ENCODE data around the gene KDM6B.

Gene KDM6B

DNA sequence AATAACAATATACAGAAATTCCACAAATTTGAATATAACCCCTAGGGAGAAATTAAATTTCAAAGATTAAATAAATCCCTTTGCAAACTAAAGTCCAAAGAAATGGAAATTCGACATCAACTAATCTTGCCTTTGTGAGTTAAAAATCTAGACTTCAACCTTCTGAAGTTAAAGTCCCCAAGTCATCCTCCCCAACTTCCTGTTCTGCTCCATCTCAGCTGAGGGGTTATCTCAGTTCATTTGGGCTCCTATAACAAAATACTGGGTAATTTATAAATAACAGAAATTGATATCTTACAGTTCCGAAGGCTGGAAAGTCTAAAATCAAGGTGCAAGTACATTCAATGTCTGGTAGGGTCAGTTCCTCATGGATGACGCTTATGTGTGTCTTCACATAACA, 22.8 kb upstream of the KDM6B start:
- TF ChIP-seq GATA1 (IDR thresholded peaks at IDR 0.05; ENCODE audit: low read depth, low read length) (no peak), POLR2A (IDR thresholded peaks at IDR 0.05; ENCODE audit: low read length) (no peak)
- no peak for DNase-seq

DNA sequence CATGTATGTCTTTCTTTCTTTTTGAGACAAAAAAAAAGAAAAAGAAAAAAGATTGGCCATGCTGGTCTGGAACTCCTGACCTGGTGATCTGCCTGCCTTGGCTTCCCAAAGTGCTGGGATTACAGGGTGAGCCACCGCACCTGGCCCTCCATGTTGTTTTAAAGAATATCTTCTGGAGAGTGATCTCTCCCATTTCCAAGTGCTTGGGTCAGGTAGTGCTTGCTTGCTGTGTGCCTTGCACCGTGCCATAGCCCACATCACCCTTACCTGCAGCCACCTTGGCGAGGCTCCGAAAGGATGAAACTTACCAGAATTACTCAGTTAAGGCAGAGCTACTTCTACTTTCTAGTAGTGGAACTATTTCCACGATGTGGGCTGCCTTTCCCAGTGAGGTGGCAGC, 19.0 kb upstream of the KDM6B start:
- TF ChIP-seq POLR2A (IDR thresholded peaks at IDR 0.05; ENCODE audit: low read length): no peak
- no peak for DNase-seq

DNA sequence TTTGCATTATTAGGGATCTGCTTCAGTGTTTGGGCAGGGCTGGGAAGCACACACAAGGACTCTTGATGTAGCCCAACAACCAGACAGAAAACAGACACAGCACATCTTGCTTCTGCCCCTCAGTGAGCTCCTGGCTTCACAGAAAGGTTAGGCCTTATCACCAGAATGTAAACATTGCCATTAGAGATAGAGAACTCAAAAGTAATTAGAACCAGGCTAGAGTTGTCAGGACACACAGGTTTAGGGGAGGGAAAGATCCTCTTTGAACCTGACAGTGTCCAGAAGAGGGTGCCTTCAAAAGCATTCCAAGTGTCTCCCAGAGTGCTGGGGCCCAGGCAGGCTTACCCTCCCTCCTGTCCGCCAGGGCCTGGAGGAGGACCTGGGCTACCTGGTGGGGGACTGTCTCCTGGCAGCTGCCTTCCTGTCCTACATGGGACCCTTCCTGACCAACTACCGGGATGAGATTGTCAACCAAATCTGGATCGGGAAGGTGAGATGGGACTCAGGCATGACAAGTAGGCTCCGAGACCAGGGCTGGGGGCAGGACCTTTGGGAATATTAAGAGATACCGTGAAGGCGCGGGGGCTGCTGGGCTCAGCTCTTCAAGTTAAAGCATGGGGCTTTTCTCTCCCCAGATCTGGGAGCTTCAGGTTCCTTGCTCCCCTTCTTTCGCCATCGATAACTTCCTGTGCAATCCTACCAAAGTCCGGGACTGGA, 16.9 kb upstream of the KDM6B start:
- no peak for DNase-seq
- TF ChIP-seq GATA1 (IDR thresholded peaks at IDR 0.05; ENCODE audit: low read depth, low read length) (no peak), POLR2A (IDR thresholded peaks at IDR 0.05; ENCODE audit: low read length) (no peak)

DNA sequence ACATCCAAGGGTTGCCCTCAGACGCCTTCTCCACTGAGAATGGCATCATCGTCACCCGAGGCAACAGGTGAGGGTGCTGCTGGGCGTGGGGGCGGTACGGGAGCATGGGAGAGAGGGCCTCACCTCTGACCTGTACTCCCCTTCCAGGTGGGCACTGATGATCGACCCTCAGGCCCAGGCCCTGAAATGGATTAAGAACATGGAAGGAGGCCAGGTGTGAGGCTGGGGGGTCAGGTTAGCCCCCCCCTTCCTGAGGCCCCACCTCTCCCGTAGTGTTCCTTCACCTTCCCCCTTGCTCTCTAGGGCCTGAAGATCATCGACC, 16.4 kb upstream of the KDM6B start:
- DNase-seq: no peak
- TF ChIP-seq POLR2A (IDR thresholded peaks at IDR 0.05; ENCODE audit: low read length) (no peak), GATA1 (IDR thresholded peaks at IDR 0.05; ENCODE audit: low read depth, low read length) (no peak)

DNA sequence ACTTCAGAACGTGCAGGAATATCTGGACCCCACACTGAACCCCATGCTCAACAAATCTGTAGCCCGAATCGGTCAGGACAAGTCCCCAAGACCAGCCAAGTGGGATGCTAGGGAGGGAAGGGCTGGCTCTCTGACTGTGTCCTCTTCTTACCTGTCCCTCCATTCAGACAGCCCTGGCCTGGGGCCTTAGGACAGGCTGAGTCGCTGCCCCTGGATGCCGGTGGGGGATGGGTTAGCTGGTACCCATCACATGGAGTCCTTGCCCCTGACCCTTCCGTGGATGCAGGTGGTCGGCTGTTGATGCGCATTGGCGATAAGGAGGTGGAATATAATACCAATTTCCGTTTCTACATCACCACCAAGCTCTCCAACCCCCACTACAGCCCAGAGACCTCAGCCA, 16.0 kb upstream of the KDM6B start:
- DNase-seq: no peak
- TF ChIP-seq POLR2A (IDR thresholded peaks at IDR 0.05; ENCODE audit: low read length) (no peak), GATA1 (IDR thresholded peaks at IDR 0.05; ENCODE audit: low read depth, low read length) (no peak)

DNA sequence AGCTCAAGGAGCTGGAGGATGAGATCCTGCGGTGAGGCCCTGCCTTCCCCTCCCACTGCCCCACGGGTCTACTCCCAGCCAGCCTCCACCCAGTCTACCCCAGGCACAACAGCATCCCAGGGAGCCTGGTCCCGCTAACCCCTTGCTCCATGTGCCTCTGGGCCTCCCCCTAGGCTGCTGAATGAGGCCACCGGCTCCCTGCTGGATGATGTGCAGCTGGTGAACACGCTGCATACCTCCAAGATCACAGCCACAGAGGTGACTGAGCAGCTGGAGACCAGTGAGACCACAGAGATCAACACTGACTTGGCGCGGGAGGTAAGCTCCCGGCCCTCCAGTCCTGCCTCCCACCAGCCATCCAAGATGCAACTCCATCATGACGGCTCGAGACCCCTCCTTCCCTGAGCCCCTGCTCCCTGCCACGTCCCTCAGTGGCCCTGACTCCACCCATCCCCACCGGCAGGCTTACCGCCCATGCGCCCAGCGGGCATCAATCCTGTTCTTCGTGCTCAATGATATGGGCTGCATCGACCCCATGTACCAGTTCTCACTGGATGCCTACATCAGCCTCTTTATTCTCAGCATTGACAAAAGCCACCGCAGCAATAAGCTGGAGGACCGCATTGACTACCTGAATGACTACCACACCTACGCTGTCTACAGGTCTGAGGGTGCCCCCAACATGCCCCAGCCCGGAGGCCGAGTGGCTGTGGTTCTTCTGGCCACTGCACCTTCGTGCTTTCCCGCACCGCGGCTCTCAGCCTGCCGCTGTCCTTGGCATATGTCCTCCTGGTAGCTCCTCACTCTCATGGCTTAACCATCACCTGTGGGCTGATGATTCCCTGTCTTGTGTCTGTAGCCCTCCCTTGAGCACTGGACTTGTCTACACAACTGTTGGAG, 15.0 kb upstream of the KDM6B start:
- TF ChIP-seq GATA1 (IDR thresholded peaks at IDR 0.05; ENCODE audit: low read depth, low read length) (no peak), POLR2A (IDR thresholded peaks at IDR 0.05; ENCODE audit: low read length) (no peak)
- no peak for DNase-seq

DNA sequence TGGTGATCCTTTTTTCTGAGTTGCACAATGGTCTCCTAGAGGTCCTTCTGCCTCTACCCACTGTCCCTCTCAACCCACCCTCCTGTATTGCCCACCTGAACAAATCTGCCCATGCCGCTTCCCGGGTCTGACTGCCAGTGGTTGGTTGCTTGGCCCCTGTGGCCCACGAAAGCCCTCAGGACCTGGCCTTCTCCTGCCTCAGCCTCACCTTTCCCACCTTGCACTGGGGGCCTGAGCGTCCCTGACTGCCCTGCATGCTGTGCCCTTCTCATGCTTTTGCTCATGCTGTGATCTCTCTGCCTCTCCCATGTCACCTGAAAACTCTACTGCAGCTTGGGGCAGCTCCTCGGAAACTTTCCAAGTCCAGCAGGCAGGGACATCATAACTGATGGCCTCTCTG, 13.8 kb upstream of the KDM6B start:
- TF ChIP-seq GATA1 (IDR thresholded peaks at IDR 0.05; ENCODE audit: low read depth, low read length) (no peak), POLR2A (IDR thresholded peaks at IDR 0.05; ENCODE audit: low read length) (no peak)
- no peak for DNase-seq

DNA sequence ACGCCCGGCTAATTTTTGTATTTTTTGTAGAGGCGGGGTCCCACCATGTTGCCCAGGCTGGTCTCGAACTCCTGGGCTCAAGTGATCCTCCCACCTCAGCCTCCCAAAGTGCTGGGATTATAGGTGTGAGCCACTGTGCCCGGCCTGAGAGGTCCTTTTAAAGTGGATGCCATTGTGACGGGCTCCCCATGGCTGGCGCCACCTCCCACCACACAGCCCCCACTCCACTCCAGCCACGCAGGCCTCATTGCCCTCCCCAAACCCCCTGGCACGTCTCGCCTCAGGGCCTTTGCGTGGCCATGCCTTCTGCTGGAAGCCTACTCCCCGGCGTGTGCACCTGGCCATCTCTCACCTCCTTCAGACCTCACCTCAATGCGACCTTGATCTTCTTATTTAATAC, 11.9 kb upstream of the KDM6B start:
- DNase-seq: no peak
- TF ChIP-seq GATA1 (IDR thresholded peaks at IDR 0.05; ENCODE audit: low read depth, low read length) (no peak), POLR2A (IDR thresholded peaks at IDR 0.05; ENCODE audit: low read length) (no peak)

DNA sequence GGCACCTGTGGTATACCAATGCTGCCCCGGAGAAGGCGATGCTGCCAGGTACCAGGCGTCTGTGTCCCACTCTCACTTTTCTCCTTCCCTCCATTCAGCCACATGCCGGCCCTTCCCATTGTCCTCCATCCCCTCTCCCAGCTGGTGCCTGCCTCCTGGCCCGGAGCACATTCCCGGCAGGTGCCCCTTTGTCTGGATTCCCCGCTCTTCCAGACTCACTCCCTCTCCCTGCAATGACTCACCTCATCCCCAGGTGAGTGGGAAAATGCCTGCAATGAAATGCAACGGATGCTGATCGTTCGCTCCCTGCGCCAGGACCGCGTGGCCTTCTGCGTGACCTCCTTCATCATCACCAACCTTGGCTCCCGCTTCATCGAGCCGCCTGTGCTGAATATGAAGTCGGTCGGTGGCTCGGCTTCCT, 10.4 kb upstream of the KDM6B start:
- DNase-seq: no peak
- TF ChIP-seq GATA1 (IDR thresholded peaks at IDR 0.05; ENCODE audit: low read depth, low read length): no peak
- TF ChIP-seq POLR2A (IDR thresholded peaks at IDR 0.05; ENCODE audit: low read length): no peak

DNA sequence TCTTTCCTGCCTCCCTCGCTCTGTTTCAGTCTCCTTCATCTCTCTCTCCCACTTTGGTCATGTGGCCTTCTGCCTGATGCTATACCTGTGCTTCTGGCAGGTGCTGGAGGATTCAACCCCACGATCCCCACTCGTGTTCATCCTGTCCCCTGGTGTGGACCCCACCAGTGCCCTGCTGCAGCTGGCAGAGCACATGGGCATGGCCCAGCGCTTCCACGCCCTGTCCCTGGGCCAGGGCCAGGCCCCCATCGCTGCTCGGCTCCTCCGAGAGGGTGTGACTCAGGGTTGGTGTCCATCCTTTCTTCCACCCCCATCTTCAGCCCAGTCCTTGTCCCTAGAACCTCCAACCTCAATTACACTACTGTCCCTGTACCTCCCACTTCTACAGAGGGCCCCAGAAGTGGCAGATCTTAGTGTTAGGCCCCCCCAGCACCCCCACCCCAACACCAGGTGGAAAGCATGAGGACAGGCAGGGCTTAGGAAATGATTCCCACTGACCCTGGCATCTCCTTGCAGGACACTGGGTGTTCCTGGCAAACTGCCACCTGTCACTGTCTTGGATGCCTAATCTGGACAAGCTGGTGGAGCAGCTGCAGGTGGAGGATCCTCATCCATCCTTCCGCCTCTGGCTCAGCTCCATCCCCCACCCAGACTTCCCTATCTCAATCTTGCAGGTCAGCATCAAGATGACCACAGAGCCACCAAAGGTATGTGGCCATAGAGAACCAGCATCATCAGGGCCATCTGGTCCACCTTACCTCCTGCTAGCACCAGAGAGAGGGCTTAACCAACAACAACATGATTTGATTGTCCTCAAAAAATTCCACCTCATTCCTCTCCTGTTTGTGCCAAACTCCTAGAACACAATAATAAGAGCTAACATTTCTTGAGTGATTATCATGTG, 9.7 kb upstream of the KDM6B start:
- no peak for TF ChIP-seq GATA1 (IDR thresholded peaks at IDR 0.05; ENCODE audit: low read depth, low read length)
- no peak for TF ChIP-seq POLR2A (IDR thresholded peaks at IDR 0.05; ENCODE audit: low read length)
- DNase-seq: no peak

DNA sequence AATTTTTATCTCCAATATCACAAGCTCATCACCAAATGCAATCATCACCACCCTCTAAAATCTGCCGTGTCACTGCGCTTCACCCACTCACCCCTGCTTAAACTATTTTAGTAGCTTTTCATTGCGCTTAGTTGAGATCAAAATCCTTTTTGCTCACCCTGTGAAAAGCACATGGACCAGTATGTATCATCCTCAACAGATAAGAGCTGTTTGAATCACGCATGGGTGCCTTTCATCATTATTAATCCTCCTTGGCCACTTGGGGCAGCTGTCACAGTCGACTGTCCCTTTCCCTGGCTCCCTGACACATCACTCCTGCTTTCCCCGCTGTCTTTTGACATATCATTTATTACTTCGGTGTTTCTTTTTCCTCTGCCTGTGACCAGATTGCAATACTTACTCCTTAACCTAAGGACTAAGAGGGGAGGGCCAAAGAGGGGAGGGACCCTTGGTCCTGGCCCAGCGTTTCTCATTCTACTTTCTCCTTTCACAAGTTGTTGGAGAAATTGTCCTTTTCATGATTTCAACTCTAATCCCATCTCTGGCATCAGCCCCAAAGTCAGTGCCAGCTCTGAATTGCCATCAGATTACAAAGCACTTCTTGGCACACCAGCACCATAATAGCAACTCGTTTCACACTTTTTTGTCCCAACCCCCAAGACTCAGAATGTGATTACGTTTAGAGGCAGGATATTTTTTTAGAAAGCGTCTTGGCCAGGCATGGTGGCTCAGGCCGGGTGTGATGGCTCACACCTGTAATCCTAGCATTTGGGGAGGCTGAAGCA, 8.6 kb upstream of the KDM6B start:
- DNase-seq: peak; percentile 20 to 61
- no peak for TF ChIP-seq POLR2A (IDR thresholded peaks at IDR 0.05; ENCODE audit: low read length)

DNA sequence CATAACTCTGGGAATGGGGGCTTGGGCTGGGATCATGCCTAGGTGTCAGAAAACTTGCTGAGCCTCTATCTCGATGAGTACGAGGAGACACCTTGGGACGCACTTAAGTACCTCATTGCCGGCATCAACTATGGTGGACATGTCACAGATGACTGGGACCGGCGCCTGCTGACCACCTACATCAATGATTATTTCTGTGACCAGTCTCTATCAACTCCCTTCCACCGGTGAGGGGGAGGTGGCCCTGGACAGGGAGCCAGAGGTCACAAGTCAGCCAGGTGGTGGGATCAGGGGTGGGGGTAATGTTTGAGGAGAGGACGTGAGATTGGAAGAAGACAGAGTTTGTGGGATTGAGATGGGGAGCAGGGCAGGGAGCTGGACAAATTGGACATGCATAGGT, 3.4 kb upstream of the KDM6B start:
- TF ChIP-seq POLR2A (IDR thresholded peaks at IDR 0.05; ENCODE audit: low read length): no peak
- TF ChIP-seq GATA1 (IDR thresholded peaks at IDR 0.05; ENCODE audit: low read depth, low read length): no peak

DNA sequence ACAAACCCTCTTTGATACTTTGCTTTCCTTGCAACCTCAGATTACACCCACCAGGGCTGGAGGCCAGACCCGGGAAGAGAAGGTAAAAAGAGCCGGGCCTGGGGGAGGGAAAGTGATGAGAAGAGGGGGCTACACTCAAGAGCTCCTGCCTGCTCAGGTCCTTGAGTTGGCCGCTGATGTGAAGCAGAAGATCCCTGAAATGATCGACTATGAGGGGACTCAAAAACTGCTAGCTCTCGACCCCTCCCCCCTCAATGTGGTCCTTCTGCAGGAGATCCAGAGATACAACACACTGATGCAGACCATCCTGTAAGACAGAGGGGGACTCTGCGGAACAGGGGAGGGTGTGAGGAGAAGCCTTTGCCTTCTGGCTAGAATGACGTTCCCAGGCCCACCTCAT, 2.8 kb upstream of the KDM6B start:
- no peak for TF ChIP-seq POLR2A (IDR thresholded peaks at IDR 0.05; ENCODE audit: low read length)
- TF ChIP-seq GATA1 (IDR thresholded peaks at IDR 0.05; ENCODE audit: low read depth, low read length): no peak
- no peak for DNase-seq

More for the DNA sequence above, 3.4 kb upstream of the KDM6B start:
- DNase-seq: no peak
